HEK293 (cell line): ENCODE data around the gene DOCK9.

Experiments used
- CTCF ChIA-PET: fragments of 350-600 bp; formaldehyde crosslinking; extraction: SDS; loops from one replicate; lab custom pipeline; 2021; ENCODE audit warnings: antibody characterized with exemption; lab: Yijun Ruan, JAX
- POLR2A ChIA-PET: fragments of 300-600 bp; formaldehyde crosslinking; extraction: SDS; loops from one replicate; lab custom pipeline; 2020; ENCODE audit warnings: antibody characterized with exemption, inconsistent platforms; lab: Yijun Ruan, JAX
- H3K27ac ChIP-seq: fragments of 200-500 bp; sonication (Bioruptor generic); 2 replicates; pipeline ENCODE4 v1.5.1; 2014; ENCODE audit warnings: low read depth, low read length, control low read depth, inconsistent platforms; ENCODE audit errors: extremely low read depth
- H3K36me3 ChIP-seq, 2 experiments: fragments of 200-500 bp in 1 of 2; sonication (Bioruptor generic) in 1 of 2; 1 replicate in 1 of 2; 2 replicates in 1 of 2; pipeline ENCODE4 v1.5.1; 2014 to 2017; ENCODE audit warnings: inconsistent platforms in 2 of 2, low read length in 2 of 2; ENCODE audit not compliant: control insufficient read depth in 2 of 2, insufficient read depth in 1 of 2
- H3K4me1 ChIP-seq: fragments of 200-500 bp; sonication (Bioruptor generic); 2 replicates; pipeline ENCODE4 v1.5.1; 2014; ENCODE audit warnings: mild to moderate bottlenecking, low read length, inconsistent platforms; ENCODE audit not compliant: control insufficient read depth, insufficient read depth
- H3K4me3 ChIP-seq: 2 replicates; pipeline ENCODE4 v1.5.1; 2011; ENCODE audit warnings: low read depth, mild to moderate bottlenecking, control low read depth, low read length, moderate library complexity
- H3K9me3 ChIP-seq: fragments of 200-500 bp; sonication (Bioruptor generic); 2 replicates; pipeline ENCODE4 v1.5.1; 2014; ENCODE audit warnings: low read depth, low read length, inconsistent platforms; ENCODE audit not compliant: control insufficient read depth, insufficient read depth
- AEBP2 ChIP-seq: fragments of 450-650 bp; formaldehyde crosslinking; IDR thresholded peaks from 2 replicates; pipeline ENCODE4 v1.5.1; 2016; ENCODE audit warnings: missing biosample characterization, missing genetic modification characterization, borderline replicate concordance
- FEZF1 ChIP-seq: fragments of 450-650 bp; formaldehyde crosslinking; IDR thresholded peaks from 2 replicates; pipeline ENCODE4 v1.5.1; 2016; ENCODE audit warnings: missing biosample characterization, missing genetic modification characterization
- GLI4 ChIP-seq: fragments of 450-650 bp; formaldehyde crosslinking; IDR thresholded peaks from 2 replicates; pipeline ENCODE4 v1.5.1; 2016; ENCODE audit warnings: missing biosample characterization, missing genetic modification characterization
- HOXA7 ChIP-seq: sonication (generic); formaldehyde crosslinking; IDR thresholded peaks from 2 replicates; pipeline ENCODE4 v1.8.1; 2022; ENCODE audit warnings: missing genetic modification reagents, borderline replicate concordance
- HOXD13 ChIP-seq: sonication (generic); formaldehyde crosslinking; IDR thresholded peaks from 2 replicates; pipeline ENCODE4 v1.8.0; 2022; ENCODE audit warnings: missing genetic modification reagents, borderline replicate concordance
- MZF1 ChIP-seq: fragments of 450-650 bp; formaldehyde crosslinking; IDR thresholded peaks from 2 replicates; pipeline ENCODE4 v1.5.1; 2017; ENCODE audit warnings: missing biosample characterization, missing genetic modification characterization, borderline replicate concordance
- PRDM6 ChIP-seq: fragments of 450-650 bp; formaldehyde crosslinking; IDR thresholded peaks from 2 replicates; pipeline ENCODE4 v1.5.1; 2017; ENCODE audit warnings: missing biosample characterization, missing genetic modification characterization
- SETDB1 ChIP-seq: IDR thresholded peaks from one replicate; pipeline ENCODE4 v1.6.1; 2017; ENCODE audit warnings: mild to moderate bottlenecking, low read length, moderate library complexity, mixed read lengths; ENCODE audit not compliant: insufficient read length
- SP2 ChIP-seq: fragments of 450-650 bp; formaldehyde crosslinking; IDR thresholded peaks from 2 replicates; pipeline ENCODE4 v1.5.1; 2016; ENCODE audit warnings: missing biosample characterization, missing genetic modification characterization
- ZNF112 ChIP-seq: fragments of 450-650 bp; formaldehyde crosslinking; IDR thresholded peaks from 2 replicates; pipeline ENCODE4 v1.5.0; 2017; ENCODE audit warnings: missing biosample characterization, missing genetic modification characterization
- ZNF133 ChIP-seq: fragments of 450-650 bp; formaldehyde crosslinking; IDR thresholded peaks from 2 replicates; pipeline ENCODE4 v1.5.1; 2016; ENCODE audit warnings: missing biosample characterization, missing genetic modification characterization
- ZNF18 ChIP-seq: fragments of 450-650 bp; formaldehyde crosslinking; IDR thresholded peaks from 2 replicates; pipeline ENCODE4 v1.5.1; 2016; ENCODE audit warnings: missing biosample characterization, missing genetic modification characterization
- ZNF394 ChIP-seq: fragments of 450-650 bp; formaldehyde crosslinking; IDR thresholded peaks from 2 replicates; pipeline ENCODE4 v1.5.1; 2016; ENCODE audit warnings: missing biosample characterization, missing genetic modification characterization, mild to moderate bottlenecking, moderate library complexity, borderline replicate concordance
- ZNF404 ChIP-seq: fragments of 450-650 bp; formaldehyde crosslinking; IDR thresholded peaks from 2 replicates; pipeline ENCODE4 v1.5.1; 2017; ENCODE audit warnings: missing biosample characterization, missing genetic modification characterization
- ZNF501 ChIP-seq: fragments of 450-650 bp; formaldehyde crosslinking; IDR thresholded peaks from 2 replicates; pipeline ENCODE4 v1.5.1; 2016; ENCODE audit warnings: missing biosample characterization, missing genetic modification characterization
- ZNF510 ChIP-seq: fragments of 450-650 bp; formaldehyde crosslinking; IDR thresholded peaks from 2 replicates; pipeline ENCODE4 v1.5.1; 2018; ENCODE audit warnings: mild to moderate bottlenecking, missing genetic modification characterization, missing biosample characterization; ENCODE audit not compliant: insufficient replicate concordance
- ZNF580 ChIP-seq: fragments of 450-650 bp; formaldehyde crosslinking; IDR thresholded peaks from 2 replicates; pipeline ENCODE4 v1.5.1; 2016; ENCODE audit warnings: missing biosample characterization, missing genetic modification characterization
- ZNF621 ChIP-seq: fragments of 450-650 bp; formaldehyde crosslinking; IDR thresholded peaks from 2 replicates; pipeline ENCODE4 v1.5.1; 2017; ENCODE audit warnings: missing biosample characterization, missing genetic modification characterization
- ZNF623 ChIP-seq: fragments of 450-650 bp; formaldehyde crosslinking; IDR thresholded peaks from 2 replicates; pipeline ENCODE4 v1.5.1; 2016; ENCODE audit warnings: missing biosample characterization, missing genetic modification characterization
- ZNF658 ChIP-seq: fragments of 450-650 bp; formaldehyde crosslinking; IDR thresholded peaks from 2 replicates; pipeline ENCODE4; 2016; ENCODE audit warnings: missing biosample characterization, missing genetic modification characterization
- ZSCAN16 ChIP-seq: fragments of 450-650 bp; formaldehyde crosslinking; IDR thresholded peaks from 2 replicates; pipeline ENCODE4 v1.5.1; 2016; ENCODE audit warnings: missing biosample characterization, missing genetic modification characterization
- ZSCAN4 ChIP-seq: fragments of 450-650 bp; formaldehyde crosslinking; IDR thresholded peaks from 2 replicates; pipeline ENCODE4 v1.5.1; 2017; ENCODE audit warnings: missing biosample characterization, missing genetic modification characterization
- TF ChIP-seq, protein P1 (sequence below): fragments of 450-650 bp; formaldehyde crosslinking; IDR thresholded peaks from 2 replicates; pipeline ENCODE4 v1.5.1; 2016; ENCODE audit warnings: missing biosample characterization, missing genetic modification characterization

The DOCK9 gene

DNA sequence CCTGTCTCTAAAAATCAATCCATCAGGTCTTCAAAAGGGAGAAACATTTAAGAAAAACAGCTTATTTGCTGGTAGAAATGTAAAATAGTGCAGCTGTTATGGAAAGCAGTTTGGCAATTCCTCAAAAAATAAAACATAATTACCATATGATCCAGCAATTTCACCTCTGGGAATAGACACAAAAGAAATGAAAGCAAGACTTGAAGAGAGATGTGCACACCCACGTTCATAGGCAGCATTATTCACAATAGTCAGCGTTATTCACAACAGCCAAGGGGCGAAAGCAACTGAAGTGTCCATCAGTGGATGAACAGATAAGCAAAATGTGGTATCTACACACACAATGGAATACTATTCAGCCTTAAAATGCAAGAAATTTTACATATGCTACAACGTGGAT is 45.1 kb upstream of the DOCK9 start:
- Histone ChIP-seq H3K4me1 (no peaks in the 10 kb centered on the region), H3K9me3 (no peaks in the 10 kb centered on the region), H3K4me3 (no peak overlapping the region), H3K27ac (no peak overlapping the region), H3K36me3 (no peaks in the 10 kb centered on the region)
- POLR2A ChIA-PET, result no interaction called here
- CTCF ChIA-PET, result no interaction called here
- TF ChIP-seq ZNF112 (tag by site-specific recombination) (no peak), ZNF501 (tag by site-specific recombination) (no peak), AEBP2 (tag by site-specific recombination) (no peak), GLI4 (no peak), HOXD13 (CRISPR knock-in tag) (no peak), ZNF133 (no peak), ZNF623 (tag by site-specific recombination) (no peak), ZNF404 (tag by site-specific recombination) (no peak), ZNF658 (tag by site-specific recombination) (no peak), ZNF580 (tag by site-specific recombination) (no peak), ZNF621 (no peak), ZSCAN16 (tag by site-specific recombination) (no peak)

GRCh38 chr13:99018418-99019180 is 40.7 kb upstream of the DOCK9 start:
- CTCF ChIA-PET, result interaction anchor here (1.0 to 1.5 kb wide), 2 partner anchors 15 to 33 kb away, joined by 3 to 6 read pairs; no protein-coding TSS in a partner anchor
- H3K27ac ChIP-seq, result no peak overlapping the region
- no peaks in the 10 kb centered on the region for H3K4me1 ChIP-seq
- H3K36me3 ChIP-seq, result no peaks in the 10 kb centered on the region
- H3K4me3 ChIP-seq, result no peak overlapping the region
- no peaks in the 10 kb centered on the region for H3K9me3 ChIP-seq
- POLR2A ChIA-PET, result no interaction called here
- no peak for TF ChIP-seq HOXA7 (CRISPR knock-in tag)
- TF ChIP-seq ZNF501 (tag by site-specific recombination), result no peak
- TF ChIP-seq PRDM6 (tag by site-specific recombination), result no peak
- TF ChIP-seq, all 188 proteins: peak for 0

DNA sequence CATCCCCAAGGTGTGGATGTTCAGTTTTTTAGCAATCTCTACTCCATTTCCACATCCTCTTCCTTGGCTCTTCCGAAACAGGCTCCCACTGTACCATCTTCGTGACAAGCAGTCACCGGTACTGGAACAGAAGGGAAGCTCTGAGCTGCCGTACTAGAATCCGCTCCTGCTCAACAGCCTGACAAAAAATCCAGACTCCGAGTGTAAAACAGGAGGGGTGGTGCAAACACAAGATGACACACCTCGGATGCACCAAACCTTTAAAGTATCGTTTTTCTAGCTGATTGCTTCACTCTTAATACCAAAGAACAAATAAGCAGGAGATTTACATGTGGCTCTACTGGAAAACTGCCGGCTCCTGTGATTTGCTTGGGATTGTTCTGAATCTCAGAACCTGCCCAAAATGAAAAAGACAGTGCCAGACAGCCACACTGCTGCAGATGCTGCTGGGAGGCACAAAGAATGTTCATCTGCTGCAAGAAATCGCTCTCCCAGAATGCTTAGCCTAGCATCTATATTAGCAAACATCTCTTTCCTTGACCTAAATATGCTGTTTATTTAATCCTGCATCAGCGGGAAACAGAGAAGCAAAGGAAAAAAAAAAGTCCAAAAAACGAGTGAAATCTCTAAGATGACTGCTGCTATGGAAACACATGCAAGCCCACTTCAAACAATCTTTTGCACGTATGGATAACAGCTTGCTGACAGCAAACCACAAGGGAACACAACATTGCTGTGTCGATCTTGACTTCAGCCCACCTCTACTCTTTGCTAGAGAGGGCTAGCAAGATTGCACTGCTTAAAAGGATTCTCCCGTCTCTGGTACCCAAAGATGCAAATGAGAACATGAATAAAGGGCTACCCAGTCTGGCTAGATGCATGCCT is 38.0 kb upstream of the DOCK9 start:
- Histone ChIP-seq H3K4me1 (no peaks in the 10 kb centered on the region), H3K27ac (no peak overlapping the region), H3K9me3 (no peaks in the 10 kb centered on the region), H3K4me3 (no peak overlapping the region), H3K36me3 (no peaks in the 10 kb centered on the region)
- ChIA-PET CTCF (interaction anchor here (0.8 kb wide), 1 partner anchor 29 kb away, joined by 5 read pairs; no protein-coding TSS in a partner anchor), POLR2A (no interaction called here)
- TF ChIP-seq ZNF18 (no peak), ZSCAN4 (tag by site-specific recombination) (no peak), SP2 (tag by site-specific recombination) (no peak), ZNF510 (tag by site-specific recombination) (no peak), ZNF394 (tag by site-specific recombination) (no peak), FEZF1 (no peak), SETDB1 (no peak), MZF1 (tag by site-specific recombination) (no peak)
- TF ChIP-seq, protein P1, sequence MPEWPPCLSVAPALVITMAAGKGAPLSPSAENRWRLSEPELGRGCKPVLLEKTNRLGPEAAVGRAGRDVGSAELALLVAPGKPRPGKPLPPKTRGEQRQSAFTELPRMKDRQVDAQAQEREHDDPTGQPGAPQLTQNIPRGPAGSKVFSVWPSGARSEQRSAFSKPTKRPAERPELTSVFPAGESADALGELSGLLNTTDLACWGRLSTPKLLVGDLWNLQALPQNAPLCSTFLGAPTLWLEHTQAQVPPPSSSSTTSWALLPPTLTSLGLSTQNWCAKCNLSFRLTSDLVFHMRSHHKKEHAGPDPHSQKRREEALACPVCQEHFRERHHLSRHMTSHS (tag by site-specific recombination), result no peak
